ENCODE data around the gene SLC13A3. TPM values are rescaled to one million over a fixed set of nuclear protein-coding genes. Genes with fewer than 3 reads are reported as not detected.

The SLC13A3 gene
- total and polyA plus RNA-seq, 2 of the 4 experiments (the other 2 are of a cell fraction): 2.5 to 4.2 TPM

- Histone ChIP-seq H4K20me1 (ENCODE audit: insufficient read depth, low read length) (no peaks in the 10 kb centered on the region), H2BK20ac (ENCODE audit: low read depth, low read length) (no peak overlapping the region), H4K91ac (ENCODE audit: insufficient read depth, low read depth, low read length) (no peak overlapping the region), H4K8ac (ENCODE audit: low read depth in 2 of 2, low read length in 2 of 2) (no peak overlapping the region), H3K36me3 (ENCODE audit: control insufficient read depth, insufficient read depth, low read length) (no peaks in the 10 kb centered on the region), H2AK9ac (replicated peaks; ENCODE audit: low read depth, low read length, poor library complexity) (no peak overlapping the region), H2BK15ac (ENCODE audit: low read depth, low read length) (no peak overlapping the region), H4K5ac (ENCODE audit: low read depth, low read length) (no peak overlapping the region), H3K9ac (ENCODE audit: low read depth, low read length) (no peak overlapping the region), H3K4me2 (ENCODE audit: low read depth, low read length) (no peak overlapping the region), H2AFZ (replicated peaks; ENCODE audit: low read length, poor library complexity) (peak overlapping the region; percentile 40), H2AK5ac (ENCODE audit: low read depth, low read length) (no peak overlapping the region), H3K4ac (ENCODE audit: low read depth, low read length) (no peak overlapping the region), H3K9me1 (ENCODE audit: insufficient read depth, low read length) (no peaks in the 10 kb centered on the region), H3K9me3 (ENCODE audit: control insufficient read depth, insufficient read depth, low read length) (no peaks in the 10 kb centered on the region), H3K4me3 (ENCODE audit: insufficient read depth, low read depth, low read length) (no peak overlapping the region), H3K27ac (ENCODE audit: insufficient read depth, low read length) (no peak overlapping the region), H2BK120ac (ENCODE audit: low read depth, low read length) (no peak overlapping the region), H3K18ac (ENCODE audit: low read depth, low read length) (no peak overlapping the region), H3K27me3 (ENCODE audit: control insufficient read depth, insufficient read depth, low read length) (peaks cover 4% of the 10 kb centered on the region), H3K79me1 (ENCODE audit: low read depth in 1 of 2, low read length in 2 of 2) (no peaks in the 10 kb centered on the region), H3K23ac (ENCODE audit: low read depth, low read length) (no peak overlapping the region), H3K4me1 (ENCODE audit: control insufficient read depth, insufficient read depth, low read length) (no peaks in the 10 kb centered on the region), H3K14ac (replicated peaks; ENCODE audit: low read depth, low read length) (no peak overlapping the region), H3K56ac (ENCODE audit: extremely low read depth, insufficient read depth, low read length) (no peak overlapping the region), H2BK5ac (ENCODE audit: low read depth, low read length, poor library complexity, severe bottlenecking) (no peak overlapping the region)
- intact Hi-C loops (cut with micrococcal nuclease) (no loop called here), in situ Hi-C loops (cut with MboI; ENCODE audit: low sequenced_read_pairs) (no loop called here), dilution Hi-C loops (cut with HindIII; ENCODE audit: low sequenced_read_pairs, unreplicated experiment) (no loop called here)
- ATAC-seq (ENCODE audit: low read depth): no peak
- POLR2A ChIA-PET (ENCODE audit: unreplicated experiment): no interaction called here
- TF ChIP-seq RCOR1 (IDR thresholded peaks at IDR 0.05; ENCODE audit: insufficient replicate concordance, low read length) (no peak), SMC3 (IDR thresholded peaks at IDR 0.05; ENCODE audit: low read depth, low read length) (no peak), NFE2L2 (IDR thresholded peaks at IDR 0.05; ENCODE audit: low read depth, low read length) (no peak), CTCF (conservative IDR thresholded peaks at IDR 0.05; ENCODE audit: low read depth, low read length) (no peak), USF2 (IDR thresholded peaks at IDR 0.05; ENCODE audit: low read depth, low read length) (no peak)
- no TSS peak for BruUV-seq (replicated peaks)
- no peak for DNase-seq
- WGBS, 2 experiments (ENCODE audit: extremely low coverage in 2 of 2, insufficient read length in 1 of 2): 61% methylated on average over 3 of the region's 5 CpGs; no CpG with 5 or more reads in 1 of the 2 experiments
- CTCF ChIA-PET: no interaction called here
Observed at GRCh38 chr20:46548688-46549087, 102.6 kb downstream of the SLC13A3 start.
